Astrocyte of the spinal cord (primary cell): ENCODE results near the gene PTPN7.
"Not testable (repeated sequence)": the region's sequence is repeated elsewhere in the genome, so short reads cannot be mapped to it uniquely, and the experiment has no call there.

Experiments
- DNase-seq: peaks from one replicate; pipeline ENCODE4 v3.0.0; 2011; ENCODE audit warnings: low read depth, low spot score
- H3K4me3 ChIP-seq: 2 replicates; pipeline ENCODE4 v1.5.1; 2011; ENCODE audit warnings: low read depth, mild to moderate bottlenecking, low read length, moderate library complexity
- CTCF ChIP-seq: IDR thresholded peaks from 2 replicates; pipeline ENCODE4 v1.5.1; 2012; ENCODE audit warnings: low read depth, mild to moderate bottlenecking, low read length, inconsistent platforms
- in situ Hi-C: cut with HindIII; loops from 2 replicates; pipeline ENCODE4 v1.10.0; 2017; ENCODE audit warnings: low sequenced_read_pairs

Gene PTPN7

GRCh38 chr1:202150602-202151001, 9.8 kb downstream of the PTPN7 start:
- no peak for DNase-seq
- H3K4me3 ChIP-seq: no peak overlapping the region
- in situ Hi-C loops: no loop called here
- TF ChIP-seq CTCF: no peak

- in situ Hi-C loops: no loop called here
These were observed 10.2 kb downstream of the PTPN7 start for GRCh38 chr1:202150187-202150586.

GRCh38 chr1:202149566-202149965, 10.8 kb downstream of the PTPN7 start:
- no peak for DNase-seq
- TF ChIP-seq CTCF: no peak
- H3K4me3 ChIP-seq: no peak overlapping the region
- in situ Hi-C loops: no loop called here

More at GRCh38 chr1:202150187-202150586, 10.2 kb downstream of the PTPN7 start:
- no peak for DNase-seq
- H3K4me3 ChIP-seq: no peak overlapping the region
- TF ChIP-seq CTCF: no peak

GRCh38 chr1:202148391-202148790, 12.0 kb downstream of the PTPN7 start:
- in situ Hi-C loops: no loop called here
- no peak for DNase-seq
- TF ChIP-seq CTCF: no peak
- no peak overlapping the region for H3K4me3 ChIP-seq

- no peak for TF ChIP-seq CTCF
- DNase-seq: no peak
- no peak overlapping the region for H3K4me3 ChIP-seq
- in situ Hi-C loops: no loop called here
These were observed 13.4 kb downstream of the PTPN7 start for GRCh38 chr1:202146993-202147392.

GRCh38 chr1:202146279-202146678, 14.1 kb downstream of the PTPN7 start:
- TF ChIP-seq CTCF: no peak
- in situ Hi-C loops: no loop called here
- H3K4me3 ChIP-seq: no peak overlapping the region
- no peak for DNase-seq

- H3K4me3 ChIP-seq, DNase-seq: not testable (repeated sequence)
These were observed 14.7 kb downstream of the PTPN7 start for GRCh38 chr1:202145744-202146140.

More at GRCh38 chr1:202145744-202146140, 14.7 kb downstream of the PTPN7 start:
- in situ Hi-C loops: not testable (repeated sequence)
